H1 (cell line): Measurements from ENCODE around the gene PAQR4. TPM values are rescaled to one million over a fixed set of nuclear protein-coding genes. Genes with fewer than 3 reads are reported as not detected.

Experiments
- BRCA1 ChIP-seq: IDR thresholded peaks from 2 replicates; pipeline ENCODE4 v1.6.1; 2012; ENCODE audit warnings: low read depth, low read length, improper control_type of control experiment
- CHD2 ChIP-seq: IDR thresholded peaks from 2 replicates; pipeline ENCODE4 v1.6.1; 2012; ENCODE audit warnings: low read length, improper control_type of control experiment
- CHD7 ChIP-seq: fragments of 300-600 bp; sonication (generic); IDR thresholded peaks from 2 replicates; pipeline ENCODE4 v1.7.1; 2012; ENCODE audit warnings: low read length, moderate library complexity, mild to moderate bottlenecking, inconsistent platforms; ENCODE audit not compliant: insufficient replicate concordance
- CREB1 ChIP-seq: IDR thresholded peaks from 2 replicates; pipeline ENCODE4 v1.6.1; 2012; ENCODE audit warnings: inconsistent platforms
- HDAC2 ChIP-seq, 2 experiments: fragments of 300-600 bp in 1 of 2; sonication (generic) in 1 of 2; IDR thresholded peaks; 2 replicates each; pipeline ENCODE4 v1.6.1; 2011 to 2012; ENCODE audit warnings: low read depth in 2 of 2, low read length in 2 of 2, mild to moderate bottlenecking in 2 of 2, moderate library complexity in 2 of 2, borderline replicate concordance in 1 of 2, inconsistent platforms in 1 of 2
- MAX ChIP-seq: IDR thresholded peaks from 2 replicates; pipeline ENCODE4 v1.6.1; 2012; ENCODE audit warnings: inconsistent platforms
- polyA plus RNA-seq, 7 experiments: library from polyadenylated mRNA; depleted of rRNA in 3 of 7; stranded (reverse) in 5 of 7; unstranded in 2 of 7; fragments of >200 nt in 5 of 7; fragments of 200-250 nt in 2 of 7; gene quantifications; 1 replicate in 5 of 7; 2 replicates in 1 of 7; 4 replicates in 1 of 7; pipeline versions ENCODE4 v1.2.1 to v1.2.3, GENCODE V29; 2011 to 2013; ENCODE audit warnings: missing spikeins in 2 of 7, mixed read lengths in 2 of 7
- total RNA-seq: library from RNA; stranded (reverse); fragmentation: NEBNext Ultra II Directional; extraction: Animal tissue kit (Norgen Biotek cat#: 25700); gene quantifications from 2 replicates; pipeline ENCODE4 v1.2.1, GENCODE V29; 2021

Gene PAQR4
- total and polyA plus RNA-seq, 2 of the 8 experiments (the other 6 are each of a cell fraction or from before 2014, with no cell fraction given), result 28.2 to 34.6 TPM

DNA sequence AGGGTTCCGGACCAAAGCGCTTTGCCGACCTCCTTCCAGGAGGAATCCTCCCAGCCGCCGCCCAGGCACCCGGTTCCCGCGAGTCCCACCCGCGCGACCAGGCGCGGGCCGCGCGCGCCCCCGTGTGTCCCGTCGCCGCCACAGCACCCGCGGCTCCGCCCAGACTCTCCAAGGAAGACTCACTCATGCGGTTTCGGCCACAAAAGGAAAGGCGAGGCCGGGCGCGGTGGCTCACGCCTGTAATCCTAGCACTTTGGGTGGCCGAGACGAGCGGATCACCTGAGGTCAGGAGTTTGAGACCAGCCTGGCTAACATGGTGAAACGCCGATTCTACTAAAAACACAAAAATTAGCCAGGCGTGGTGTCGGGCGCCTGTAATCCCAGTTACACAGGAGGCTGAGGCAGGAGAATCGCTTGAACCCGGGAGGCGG lies 14.6 kb downstream of the PAQR4 start (continued):
- TF ChIP-seq BRCA1, result peak; percentile 65; the same call in 1 of the 2 replicates
- TF ChIP-seq CHD2, result peak; percentile 80
- TF ChIP-seq CHD7, result no peak
- TF ChIP-seq CREB1, result 0 out of 2 replicates have a peak, but pooled peaks have one; percentile 50
- TF ChIP-seq HDAC2 (IDR thresholded peaks at IDR 0.05; ENCODE audit: borderline replicate concordance in 1 of 2, low read depth in 2 of 2, low read length in 2 of 2), result peak in 1 of 2 experiments; percentile 40; a peak in 1 of 4 replicates
- peak; percentile 64 for TF ChIP-seq MAX
